ENCODE measurements around the gene TMIE.

Gene TMIE

DNA sequence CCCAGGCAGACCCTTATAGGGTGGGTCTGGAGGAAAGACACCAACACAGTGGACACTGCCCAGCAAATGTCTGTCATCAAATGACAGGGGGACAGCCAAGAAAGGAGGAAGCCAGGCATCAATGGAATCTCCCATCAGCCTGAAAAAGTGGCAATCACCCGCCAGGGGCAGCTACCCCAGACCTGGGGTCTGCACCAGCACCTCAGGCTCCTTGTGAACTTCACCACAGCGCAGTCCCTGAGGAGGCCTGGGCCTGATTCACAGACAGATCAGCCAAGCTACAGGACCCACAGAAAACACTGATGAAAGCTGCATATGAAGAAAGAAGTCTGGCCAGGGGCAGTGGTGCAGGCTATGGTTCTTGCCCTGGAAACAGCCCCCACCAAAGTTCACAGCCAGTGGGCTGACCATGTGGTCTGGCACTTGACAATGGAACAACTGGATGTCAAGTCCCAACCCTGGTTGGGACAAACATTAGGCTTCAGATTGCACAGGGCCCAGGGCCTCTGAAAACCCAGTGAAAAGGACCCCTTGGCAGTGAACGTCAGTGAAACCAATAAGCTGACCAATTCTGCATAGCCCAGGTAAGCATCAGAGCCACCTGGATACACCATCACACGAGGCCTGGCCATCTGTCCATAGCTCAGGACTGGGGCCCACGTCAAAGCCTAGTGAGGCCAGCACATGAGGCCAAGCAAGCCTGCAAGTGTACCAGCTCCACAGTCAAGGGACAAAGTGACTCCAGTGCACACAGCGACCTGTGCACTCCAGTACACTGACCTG lies 36.8 kb upstream of the TMIE start:
- Histone ChIP-seq H3K79me2 (ENCODE audit: control insufficient read depth, insufficient read depth, low read length, unreplicated experiment) (no peaks in the 10 kb centered on the region), H3K4me3 (ENCODE audit: low read depth, low read length) (no peak overlapping the region), H3K36me3 (ENCODE audit: insufficient read depth, low read length) (no peaks in the 10 kb centered on the region), H3K27ac (ENCODE audit: low read depth, low read length) (no peak overlapping the region), H3K27me3 (ENCODE audit: insufficient read depth, low read length) (no peaks in the 10 kb centered on the region), H3K4me1 (ENCODE audit: control insufficient read depth, insufficient read depth, low read length, unreplicated experiment) (peaks cover 12% of the 10 kb centered on the region), H2AFZ (ENCODE audit: low read length, unreplicated experiment) (no peak overlapping the region)

DNA sequence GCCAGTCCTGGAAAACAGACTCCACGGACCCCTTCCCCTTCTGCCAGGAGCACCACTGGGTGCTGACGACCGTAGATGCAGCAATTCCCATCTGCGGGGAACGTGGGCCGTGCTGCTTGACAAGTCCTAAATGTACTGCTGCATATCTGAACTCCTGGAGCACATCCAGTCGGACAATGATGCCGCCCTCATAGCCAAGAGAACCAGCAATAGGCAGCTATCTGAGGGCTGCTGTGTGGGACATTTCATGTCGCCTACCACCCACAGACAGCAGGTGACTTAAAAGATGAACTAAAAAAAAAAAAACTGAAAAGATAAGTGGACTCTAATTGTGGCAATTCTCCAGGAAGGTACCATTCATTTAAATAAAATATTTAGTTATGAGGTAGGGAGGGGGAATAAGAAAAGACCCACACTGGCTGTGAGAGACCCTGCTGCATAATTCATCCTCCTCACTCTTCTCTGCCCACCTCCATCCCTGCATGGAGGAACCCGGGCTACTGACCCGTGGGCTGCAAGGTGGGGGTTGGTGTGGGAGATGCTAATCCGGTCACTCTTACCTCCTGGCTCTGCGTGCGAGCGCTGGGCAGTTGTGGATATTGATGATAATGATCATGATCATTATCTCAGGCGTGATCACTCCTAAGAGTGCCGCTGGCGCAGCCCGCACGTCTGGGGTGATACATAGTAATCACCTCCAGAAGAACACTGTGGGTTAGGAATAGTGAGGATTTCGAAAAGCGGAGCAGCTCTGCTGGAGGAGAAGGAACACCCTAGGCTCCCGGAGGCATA lies 36.0 kb upstream of the TMIE start:
- H3K36me3 ChIP-seq (ENCODE audit: insufficient read depth, low read length) = no peaks in the 10 kb centered on the region
- no peak overlapping the region for H3K27ac ChIP-seq (ENCODE audit: low read depth, low read length)
- H3K79me2 ChIP-seq (ENCODE audit: control insufficient read depth, insufficient read depth, low read length, unreplicated experiment) = no peaks in the 10 kb centered on the region
- H3K27me3 ChIP-seq (ENCODE audit: insufficient read depth, low read length) = no peaks in the 10 kb centered on the region
- H3K4me3 ChIP-seq (ENCODE audit: low read depth, low read length) = no peak overlapping the region
- no peak overlapping the region for H2AFZ ChIP-seq (ENCODE audit: low read length, unreplicated experiment)
- peaks cover 12% of the 10 kb centered on the region for H3K4me1 ChIP-seq (ENCODE audit: control insufficient read depth, insufficient read depth, low read length, unreplicated experiment)

DNA sequence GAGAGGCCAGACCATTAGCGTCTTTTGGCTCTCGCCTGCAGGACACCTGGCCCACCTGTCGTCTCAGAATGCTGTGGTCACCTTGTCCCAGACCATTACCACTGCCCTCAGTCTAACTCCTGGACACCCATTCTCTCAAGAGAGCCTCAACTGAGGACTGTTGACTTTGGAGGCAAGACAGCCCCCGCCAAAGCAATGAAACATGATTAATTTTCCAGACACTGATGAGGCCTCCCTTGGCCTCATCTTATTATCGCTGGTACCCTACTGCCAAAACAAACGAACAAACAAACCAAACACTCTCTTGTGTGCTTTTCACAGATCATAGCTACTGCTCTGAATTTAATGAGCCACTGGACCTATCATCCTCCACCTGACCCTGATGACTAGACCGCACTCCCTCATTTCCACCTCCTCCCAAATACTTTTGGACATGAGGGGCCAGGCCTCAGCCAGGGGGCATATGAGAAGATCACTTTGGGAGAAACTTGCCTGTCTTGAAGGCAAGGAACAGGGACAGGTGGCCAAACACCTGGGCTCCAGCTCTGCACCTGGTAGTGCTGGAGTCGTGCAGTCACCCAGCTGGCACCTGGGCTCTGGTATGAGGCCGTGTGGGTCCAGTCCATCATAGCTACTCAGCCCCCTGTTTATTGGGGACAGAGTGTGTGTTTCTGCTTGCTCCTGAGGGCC lies 35.3 kb upstream of the TMIE start:
- Histone ChIP-seq H3K27ac (ENCODE audit: low read depth, low read length) (no peak overlapping the region), H3K4me3 (ENCODE audit: low read depth, low read length) (no peak overlapping the region), H3K4me1 (ENCODE audit: control insufficient read depth, insufficient read depth, low read length, unreplicated experiment) (peaks cover 12% of the 10 kb centered on the region), H3K27me3 (ENCODE audit: insufficient read depth, low read length) (no peaks in the 10 kb centered on the region), H2AFZ (ENCODE audit: low read length, unreplicated experiment) (no peak overlapping the region), H3K79me2 (ENCODE audit: control insufficient read depth, insufficient read depth, low read length, unreplicated experiment) (no peaks in the 10 kb centered on the region), H3K36me3 (ENCODE audit: insufficient read depth, low read length) (no peaks in the 10 kb centered on the region)

DNA sequence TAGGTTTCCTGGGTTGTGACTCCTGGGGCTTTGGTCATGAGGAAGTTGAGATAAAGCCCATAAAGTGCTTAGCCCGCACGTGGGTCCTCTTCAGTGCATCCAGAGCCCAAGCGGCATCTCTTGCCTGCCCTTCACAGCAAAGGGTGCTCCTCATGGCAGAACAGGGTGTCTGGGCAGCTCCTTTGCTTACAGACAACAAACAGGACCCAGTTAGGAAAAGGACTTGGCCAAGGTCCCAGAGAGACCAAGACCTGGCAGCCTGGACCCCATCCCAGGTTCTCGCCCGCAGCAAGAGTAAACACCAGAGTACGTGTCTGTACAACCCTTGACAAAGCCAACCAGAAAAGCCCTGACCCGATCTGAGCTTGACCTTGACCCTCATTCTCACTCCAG lies 34.7 kb upstream of the TMIE start:
- Histone ChIP-seq H3K27ac (ENCODE audit: low read depth, low read length) (no peak overlapping the region), H3K79me2 (ENCODE audit: control insufficient read depth, insufficient read depth, low read length, unreplicated experiment) (no peaks in the 10 kb centered on the region), H3K4me1 (ENCODE audit: control insufficient read depth, insufficient read depth, low read length, unreplicated experiment) (peaks cover 12% of the 10 kb centered on the region), H2AFZ (ENCODE audit: low read length, unreplicated experiment) (no peak overlapping the region), H3K36me3 (ENCODE audit: insufficient read depth, low read length) (no peaks in the 10 kb centered on the region), H3K27me3 (ENCODE audit: insufficient read depth, low read length) (no peaks in the 10 kb centered on the region), H3K4me3 (ENCODE audit: low read depth, low read length) (no peak overlapping the region)

DNA sequence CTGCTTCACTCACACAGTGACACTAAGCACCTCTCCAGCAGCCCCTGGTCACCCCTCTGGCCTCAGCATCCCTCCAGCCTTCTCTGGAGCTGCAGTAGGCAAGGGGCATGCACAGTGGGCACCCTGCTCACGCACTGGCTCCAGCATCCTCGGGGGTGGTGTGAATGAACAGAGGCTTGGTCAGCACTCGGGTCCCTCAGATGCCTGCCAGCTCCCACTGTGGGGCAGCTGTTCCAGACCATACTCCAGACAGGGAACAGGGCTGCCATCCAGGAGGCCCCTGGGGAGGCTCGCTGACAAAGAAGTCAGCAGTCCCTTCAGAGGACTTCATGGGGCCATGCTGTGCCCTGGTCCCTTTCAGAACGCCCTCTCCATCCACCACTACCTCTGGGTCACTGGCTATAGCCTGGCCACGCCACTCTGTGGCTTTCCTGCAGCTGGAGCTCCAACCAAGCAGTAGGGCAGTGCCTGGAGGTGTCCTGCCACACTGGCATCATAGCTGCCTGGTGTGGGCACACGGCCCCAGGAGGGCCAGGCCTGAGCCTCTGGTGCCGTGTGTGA lies 34.1 kb upstream of the TMIE start:
- no peak overlapping the region for H3K27ac ChIP-seq (ENCODE audit: low read depth, low read length)

GRCh38 chr3:46667657-46668056 lies 33.5 kb upstream of the TMIE start:
- H3K27ac ChIP-seq (ENCODE audit: low read depth, low read length) = no peak overlapping the region
- H3K4me1 ChIP-seq (ENCODE audit: control insufficient read depth, insufficient read depth, low read length, unreplicated experiment) = peaks cover 10% of the 10 kb centered on the region
- no peak overlapping the region for H3K4me3 ChIP-seq (ENCODE audit: low read depth, low read length)
- no peaks in the 10 kb centered on the region for H3K36me3 ChIP-seq (ENCODE audit: insufficient read depth, low read length)
- no peak overlapping the region for H2AFZ ChIP-seq (ENCODE audit: low read length, unreplicated experiment)
- no peaks in the 10 kb centered on the region for H3K79me2 ChIP-seq (ENCODE audit: control insufficient read depth, insufficient read depth, low read length, unreplicated experiment)
- no peaks in the 10 kb centered on the region for H3K27me3 ChIP-seq (ENCODE audit: insufficient read depth, low read length)

More for the DNA sequence above, 34.1 kb upstream of the TMIE start:
- no peak overlapping the region for H2AFZ ChIP-seq (ENCODE audit: low read length, unreplicated experiment)
- H3K4me1 ChIP-seq (ENCODE audit: control insufficient read depth, insufficient read depth, low read length, unreplicated experiment) = peaks cover 12% of the 10 kb centered on the region
- H3K79me2 ChIP-seq (ENCODE audit: control insufficient read depth, insufficient read depth, low read length, unreplicated experiment) = no peaks in the 10 kb centered on the region
- H3K36me3 ChIP-seq (ENCODE audit: insufficient read depth, low read length) = no peaks in the 10 kb centered on the region
- no peaks in the 10 kb centered on the region for H3K27me3 ChIP-seq (ENCODE audit: insufficient read depth, low read length)
- no peak overlapping the region for H3K4me3 ChIP-seq (ENCODE audit: low read depth, low read length)

DNA sequence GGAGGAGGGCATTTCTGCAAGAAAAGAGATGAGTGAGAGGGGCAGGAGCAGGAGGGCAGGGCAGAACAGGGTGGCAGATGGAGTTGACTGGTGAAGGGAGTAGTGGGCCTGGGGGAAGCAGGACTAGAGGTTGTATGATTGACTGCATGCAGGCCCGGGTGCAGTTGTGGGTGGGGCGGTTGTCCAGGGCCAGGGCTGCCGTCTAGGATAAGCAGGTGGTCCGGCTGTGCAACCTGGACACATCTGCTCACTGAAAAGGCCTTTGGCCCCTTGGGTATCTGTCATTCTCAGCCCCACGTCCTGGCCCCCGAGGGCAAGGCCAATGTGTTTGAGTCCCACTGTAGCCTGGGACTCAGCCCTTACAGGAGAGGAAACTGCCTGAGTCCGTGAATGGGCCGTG lies 33.1 kb upstream of the TMIE start:
- H3K27me3 ChIP-seq (ENCODE audit: insufficient read depth, low read length) = no peaks in the 10 kb centered on the region
- peaks cover 5% of the 10 kb centered on the region for H3K4me1 ChIP-seq (ENCODE audit: control insufficient read depth, insufficient read depth, low read length, unreplicated experiment)
- H3K27ac ChIP-seq (ENCODE audit: low read depth, low read length) = no peak overlapping the region
- H3K79me2 ChIP-seq (ENCODE audit: control insufficient read depth, insufficient read depth, low read length, unreplicated experiment) = no peaks in the 10 kb centered on the region
- H2AFZ ChIP-seq (ENCODE audit: low read length, unreplicated experiment) = no peak overlapping the region
- no peak overlapping the region for H3K4me3 ChIP-seq (ENCODE audit: low read depth, low read length)
- no peaks in the 10 kb centered on the region for H3K36me3 ChIP-seq (ENCODE audit: insufficient read depth, low read length)

GRCh38 chr3:46668591-46668990 lies 32.6 kb upstream of the TMIE start:
- H3K36me3 ChIP-seq (ENCODE audit: insufficient read depth, low read length) = no peaks in the 10 kb centered on the region
- no peaks in the 10 kb centered on the region for H3K27me3 ChIP-seq (ENCODE audit: insufficient read depth, low read length)
- H3K27ac ChIP-seq (ENCODE audit: low read depth, low read length) = no peak overlapping the region
- H2AFZ ChIP-seq (ENCODE audit: low read length, unreplicated experiment) = no peak overlapping the region
- peaks cover under 1% of the 10 kb centered on the region for H3K4me1 ChIP-seq (ENCODE audit: control insufficient read depth, insufficient read depth, low read length, unreplicated experiment)
- no peak overlapping the region for H3K4me3 ChIP-seq (ENCODE audit: low read depth, low read length)
- H3K79me2 ChIP-seq (ENCODE audit: control insufficient read depth, insufficient read depth, low read length, unreplicated experiment) = no peaks in the 10 kb centered on the region

GRCh38 chr3:46669191-46669999 lies 31.8 kb upstream of the TMIE start:
- Histone ChIP-seq H3K36me3 (ENCODE audit: insufficient read depth, low read length) (no peaks in the 10 kb centered on the region), H3K4me3 (ENCODE audit: low read depth, low read length) (no peak overlapping the region), H3K27ac (ENCODE audit: low read depth, low read length) (no peak overlapping the region), H3K4me1 (ENCODE audit: control insufficient read depth, insufficient read depth, low read length, unreplicated experiment) (no peaks in the 10 kb centered on the region), H2AFZ (ENCODE audit: low read length, unreplicated experiment) (no peak overlapping the region), H3K79me2 (ENCODE audit: control insufficient read depth, insufficient read depth, low read length, unreplicated experiment) (no peaks in the 10 kb centered on the region), H3K27me3 (ENCODE audit: insufficient read depth, low read length) (no peaks in the 10 kb centered on the region)
